ENCODE results near the gene TNRC6B.
"Not testable (repeated sequence)": the region's sequence is repeated elsewhere in the genome, so short reads cannot be mapped to it uniquely, and the experiment has no call there.

TNRC6B gene

DNA sequence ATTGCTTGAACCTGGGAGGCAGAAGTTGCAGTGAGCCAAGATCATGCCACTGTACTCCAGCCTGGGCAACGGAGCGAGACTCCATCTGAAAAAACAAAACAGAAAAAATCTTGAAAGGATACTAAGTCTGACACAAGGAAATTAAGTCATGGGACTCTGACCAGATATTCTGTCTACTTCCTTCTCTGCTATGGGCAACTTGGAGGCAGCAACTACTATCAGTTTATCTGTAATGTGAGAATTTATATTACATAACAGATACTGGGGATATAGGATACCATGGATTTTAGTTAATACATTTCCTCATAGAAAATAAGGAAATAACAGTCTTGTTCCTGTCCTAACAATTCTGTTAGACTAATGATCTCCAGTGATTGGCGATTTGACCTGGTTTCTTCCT, 191.1 kb downstream of the TNRC6B start:
- no peak for DNase-seq (ENCODE audit: low read depth)

DNA sequence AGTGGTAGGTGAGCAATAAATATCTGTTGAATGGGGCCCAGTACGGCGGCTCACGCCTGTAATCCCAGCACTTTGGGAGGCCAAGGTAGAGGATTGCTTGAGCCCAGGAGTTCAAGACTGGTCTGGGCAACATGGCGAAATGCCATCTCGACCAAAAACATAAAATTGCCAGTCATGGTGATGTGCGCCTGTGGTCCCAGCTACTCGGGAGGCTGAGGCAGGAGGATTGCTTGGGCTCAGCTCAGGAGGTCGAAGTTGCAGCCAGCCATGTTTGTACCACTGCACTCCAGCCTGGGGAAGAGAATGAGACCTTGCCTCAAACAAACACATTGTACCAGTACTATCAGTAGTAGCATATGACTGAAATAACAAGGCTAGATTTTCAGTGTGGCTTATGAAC, 196.8 kb downstream of the TNRC6B start:
- no peak for DNase-seq (ENCODE audit: low read depth)

- DNase-seq (ENCODE audit: low read depth): no peak
Measured at GRCh38 chr22:40376149-40376548, 198.4 kb downstream of the TNRC6B start.

GRCh38 chr22:40377931-40378330, 200.2 kb downstream of the TNRC6B start:
- DNase-seq (ENCODE audit: low read depth): no peak

DNA sequence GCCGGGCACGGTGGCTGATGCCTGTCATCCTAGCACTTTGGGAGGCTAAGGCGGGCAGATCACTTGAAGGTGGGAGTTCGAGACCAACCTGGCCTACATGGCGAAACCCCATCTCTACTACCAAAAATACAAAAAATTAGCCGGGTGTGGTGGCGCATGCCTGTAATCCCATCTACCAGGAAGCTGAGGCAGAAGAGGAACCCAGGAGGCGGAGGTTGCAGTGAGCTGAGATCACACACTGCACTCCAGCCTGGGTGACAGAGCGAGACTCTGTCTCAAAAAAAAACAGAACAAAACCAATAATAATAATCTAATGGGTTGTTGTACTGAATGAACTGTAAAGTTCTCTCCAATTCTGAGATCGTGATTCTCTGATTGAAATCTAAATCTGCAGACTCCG, 200.7 kb downstream of the TNRC6B start:
- not testable (repeated sequence) for DNase-seq (ENCODE audit: low read depth)

GRCh38 chr22:40381461-40381860, 203.7 kb downstream of the TNRC6B start:
- no peak for DNase-seq (ENCODE audit: low read depth)

DNA sequence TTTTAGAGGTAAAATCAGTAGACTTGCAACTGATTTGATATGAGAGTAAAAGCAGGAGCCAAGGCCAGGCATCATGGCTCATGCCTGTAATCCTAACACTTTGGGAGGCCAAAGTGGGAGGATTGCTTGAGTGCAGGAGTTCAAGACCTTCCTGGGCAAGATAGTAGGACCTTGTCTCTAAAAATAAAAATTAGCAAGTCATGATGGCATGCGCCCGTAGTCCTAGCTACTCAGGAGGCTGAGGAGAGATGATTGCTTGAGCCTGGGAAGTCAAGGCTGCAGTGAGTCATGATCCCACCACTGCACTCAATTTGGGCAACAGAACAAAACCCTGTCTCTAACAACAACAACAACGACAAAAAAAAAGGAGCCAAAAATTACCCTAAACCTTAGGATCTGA, 206.2 kb downstream of the TNRC6B start:
- DNase-seq (ENCODE audit: low read depth): no peak

DNA sequence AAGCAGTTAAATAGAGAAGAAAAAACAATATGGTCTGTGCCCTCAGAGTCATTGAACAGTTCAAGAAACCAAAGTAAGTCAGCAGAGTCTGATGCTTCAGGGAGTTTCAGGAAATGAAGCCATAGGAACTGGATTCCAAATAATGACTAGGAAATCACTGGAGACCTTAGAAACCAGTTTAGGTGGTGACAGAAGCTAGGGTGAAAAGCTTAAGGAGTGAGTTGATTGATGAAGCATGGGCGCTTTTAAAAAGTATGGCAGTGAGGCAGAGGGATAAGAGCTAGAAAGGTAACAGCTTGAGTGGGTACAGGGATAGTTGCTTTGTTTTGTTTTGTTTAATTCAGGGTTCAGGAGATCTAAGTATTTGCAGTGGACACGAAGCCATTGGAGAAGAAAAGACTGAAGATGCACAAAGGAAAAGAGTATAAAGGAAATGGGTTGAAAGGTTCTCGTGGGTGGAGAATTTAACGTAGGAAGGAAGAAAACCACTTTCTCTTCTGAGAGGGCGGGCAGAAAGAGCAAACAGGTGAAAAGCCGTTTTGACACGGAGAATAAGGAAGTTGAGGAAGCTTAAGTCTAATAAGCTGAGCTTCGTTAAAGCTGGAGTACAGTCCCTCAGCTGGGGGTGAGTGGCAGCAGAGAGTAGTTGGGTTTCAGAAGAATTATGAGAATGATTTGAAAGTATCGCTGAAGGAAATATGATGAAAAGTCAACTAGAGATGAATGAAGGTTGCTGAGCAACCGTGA, 207.5 kb downstream of the TNRC6B start:
- no peak for DNase-seq (ENCODE audit: low read depth)
